Astrocyte (in vitro differentiated cells and primary cell): Measurements from ENCODE around the gene OXTR. TPM values are rescaled to one million over a fixed set of nuclear protein-coding genes. Genes with fewer than 3 reads are reported as not detected.

Source experiments
- DNase-seq: peaks from one replicate; pipeline ENCODE4 v3.0.0-alpha.2; 2010; ENCODE audit warnings: low read depth
- FAIRE-seq: peaks from 2 replicates; lab custom pipeline; 2011; peaks lifted over from hg19 to GRCh38; lab: Jason Lieb, UNC
- H2AFZ ChIP-seq: 2 replicates; pipeline ENCODE4 v1.6.0; 2012; ENCODE audit warnings: low read depth, low read length, inconsistent platforms
- H3K27ac ChIP-seq: 2 replicates; pipeline ENCODE4 v1.5.1; 2011; ENCODE audit warnings: low read depth, low read length, inconsistent platforms
- H3K27me3 ChIP-seq: 2 replicates; pipeline ENCODE4 v1.6.0; 2011; ENCODE audit warnings: low read length, inconsistent platforms; ENCODE audit not compliant: insufficient read depth
- H3K36me3 ChIP-seq: 2 replicates; pipeline ENCODE4 v1.5.1; 2011; ENCODE audit warnings: low read length, inconsistent platforms; ENCODE audit not compliant: insufficient read depth
- H3K4me1 ChIP-seq: 2 replicates; pipeline ENCODE4 v1.5.1; 2011; ENCODE audit warnings: low read length, inconsistent platforms; ENCODE audit not compliant: insufficient read depth
- H3K4me2 ChIP-seq: 2 replicates; pipeline ENCODE4 v1.6.0; 2012; ENCODE audit warnings: low read length, inconsistent platforms
- H3K4me3 ChIP-seq: 2 replicates; pipeline ENCODE4 v1.5.1; 2011; ENCODE audit warnings: low read depth, mild to moderate bottlenecking, low read length, inconsistent platforms; ENCODE audit not compliant: insufficient read depth
- H3K79me2 ChIP-seq: 2 replicates; pipeline ENCODE4 v1.6.0; 2012; ENCODE audit warnings: mild to moderate bottlenecking, low read length, inconsistent platforms; ENCODE audit not compliant: insufficient read depth
- H3K9ac ChIP-seq: 2 replicates; pipeline ENCODE4 v1.6.0; 2012; ENCODE audit warnings: mild to moderate bottlenecking, low read length, inconsistent platforms
- H3K9me3 ChIP-seq: 2 replicates; pipeline ENCODE4 v1.5.1; 2012; ENCODE audit warnings: low read depth, mild to moderate bottlenecking, low read length, inconsistent platforms; ENCODE audit not compliant: insufficient read depth
- H4K20me1 ChIP-seq: 2 replicates; pipeline ENCODE4 v1.6.0; 2012; ENCODE audit warnings: low read length, inconsistent platforms; ENCODE audit not compliant: insufficient read depth
- H3K27ac Mint-ChIP-seq: one replicate; pipeline ENCODE4 v1.8.0; 2021; ENCODE audit warnings: mild to moderate bottlenecking, mixed read lengths; ENCODE audit not compliant: unreplicated experiment
- H3K27me3 Mint-ChIP-seq: one replicate; pipeline ENCODE4 v1.8.0; 2021; ENCODE audit warnings: low read depth, mixed read lengths; ENCODE audit not compliant: unreplicated experiment
- H3K36me3 Mint-ChIP-seq: one replicate; pipeline ENCODE4 v1.8.0; 2021; ENCODE audit warnings: low read depth, mixed read lengths; ENCODE audit not compliant: unreplicated experiment
- H3K4me1 Mint-ChIP-seq: one replicate; pipeline ENCODE4 v1.8.0; 2021; ENCODE audit warnings: low read depth, mixed read lengths; ENCODE audit not compliant: unreplicated experiment
- H3K4me3 Mint-ChIP-seq: one replicate; pipeline ENCODE4 v1.8.0; 2021; ENCODE audit warnings: mild to moderate bottlenecking, moderate library complexity, mixed read lengths; ENCODE audit not compliant: unreplicated experiment
- H3K9me3 Mint-ChIP-seq: one replicate; pipeline ENCODE4 v1.8.0; 2021; ENCODE audit warnings: mild to moderate bottlenecking, mixed read lengths; ENCODE audit not compliant: unreplicated experiment
- CTCF ChIP-seq: IDR thresholded peaks from 2 replicates; pipeline ENCODE4 v1.5.1; 2011; ENCODE audit warnings: low read depth, mild to moderate bottlenecking, inconsistent platforms, low read length, moderate library complexity; ENCODE audit not compliant: insufficient read depth
- EZH2 ChIP-seq: IDR thresholded peaks from 2 replicates; pipeline ENCODE4 v1.6.1; 2012; ENCODE audit warnings: mild to moderate bottlenecking, low read length, inconsistent platforms; ENCODE audit not compliant: insufficient read depth
- total RNA-seq: library from RNA; stranded (reverse); gene quantifications from 2 replicates; pipeline ENCODE4 v1.2.1, GENCODE V29; 2021

The OXTR gene
- total RNA-seq, 1 donor from 2014 or later = 3.0 TPM

GRCh38 chr3:8738639-8739038 lies 30.8 kb downstream of the OXTR start:
- peaks cover 6% of the 10 kb centered on the region for H3K27me3 Mint-ChIP-seq
- H3K79me2 ChIP-seq = no peaks in the 10 kb centered on the region
- no peak overlapping the region for H3K27ac ChIP-seq
- H3K36me3 Mint-ChIP-seq = no peaks in the 10 kb centered on the region
- DNase-seq = no peak
- no peaks in the 10 kb centered on the region for H4K20me1 ChIP-seq
- H3K27ac Mint-ChIP-seq = no peak overlapping the region
- TF ChIP-seq EZH2 (no peak), CTCF (no peak)
- no peak overlapping the region for H3K4me3 Mint-ChIP-seq
- no peaks in the 10 kb centered on the region for H3K27me3 ChIP-seq
- H3K4me1 ChIP-seq = peaks cover 37% of the 10 kb centered on the region
- H3K4me3 ChIP-seq = no peak overlapping the region
- no peak overlapping the region for H3K4me2 ChIP-seq
- FAIRE-seq = no peak
- no peak overlapping the region for H3K9ac ChIP-seq
- no peak overlapping the region for H2AFZ ChIP-seq
- H3K9me3 ChIP-seq = no peaks in the 10 kb centered on the region
- H3K4me1 Mint-ChIP-seq = peaks cover 31% of the 10 kb centered on the region
- no peaks in the 10 kb centered on the region for H3K9me3 Mint-ChIP-seq
- no peaks in the 10 kb centered on the region for H3K36me3 ChIP-seq

- no peak for DNase-seq
- FAIRE-seq = no peak
- H3K4me2 ChIP-seq = no peak overlapping the region
- Mint-ChIP-seq H3K27ac (no peak overlapping the region), H3K36me3 (no peaks in the 10 kb centered on the region), H3K27me3 (peaks cover 6% of the 10 kb centered on the region), H3K4me3 (no peak overlapping the region), H3K9me3 (no peaks in the 10 kb centered on the region), H3K4me1 (peaks cover 27% of the 10 kb centered on the region)
- no peak overlapping the region for H3K27ac ChIP-seq
- no peak overlapping the region for H3K4me3 ChIP-seq
- no peaks in the 10 kb centered on the region for H3K79me2 ChIP-seq
- no peaks in the 10 kb centered on the region for H3K9me3 ChIP-seq
- peaks cover 31% of the 10 kb centered on the region for H3K4me1 ChIP-seq
- no peaks in the 10 kb centered on the region for H4K20me1 ChIP-seq
- no peaks in the 10 kb centered on the region for H3K27me3 ChIP-seq
- no peak for TF ChIP-seq CTCF
- no peak for TF ChIP-seq EZH2
- H3K9ac ChIP-seq = no peak overlapping the region
- no peaks in the 10 kb centered on the region for H3K36me3 ChIP-seq
- H2AFZ ChIP-seq = no peak overlapping the region
Observed at GRCh38 chr3:8737823-8738222, 31.6 kb downstream of the OXTR start.

- Histone ChIP-seq H3K27me3 (no peaks in the 10 kb centered on the region), H3K4me3 (no peak overlapping the region), H3K79me2 (no peaks in the 10 kb centered on the region), H2AFZ (no peak overlapping the region), H3K9me3 (no peaks in the 10 kb centered on the region), H4K20me1 (no peaks in the 10 kb centered on the region), H3K27ac (no peak overlapping the region), H3K36me3 (no peaks in the 10 kb centered on the region), H3K9ac (no peak overlapping the region), H3K4me2 (no peak overlapping the region), H3K4me1 (peaks cover 27% of the 10 kb centered on the region)
- no peak for DNase-seq
- peaks cover 24% of the 10 kb centered on the region for H3K4me1 Mint-ChIP-seq
- FAIRE-seq = no peak
- peaks cover 10% of the 10 kb centered on the region for H3K27me3 Mint-ChIP-seq
- H3K9me3 Mint-ChIP-seq = no peaks in the 10 kb centered on the region
- H3K4me3 Mint-ChIP-seq = no peak overlapping the region
- H3K36me3 Mint-ChIP-seq = no peaks in the 10 kb centered on the region
- TF ChIP-seq EZH2 (no peak), CTCF (no peak)
- no peak overlapping the region for H3K27ac Mint-ChIP-seq
Observed at GRCh38 chr3:8737301-8737700, 32.1 kb downstream of the OXTR start.
